OCI-LY7 (cell line): Measurements from ENCODE around the gene OR5W2. TPM values are rescaled to one million over a fixed set of nuclear protein-coding genes. Genes with fewer than 3 reads are reported as not detected.

Experiments
- Bru-seq: library from RNA; stranded (reverse); fragments of 400-500 nt; gene quantifications from one replicate; lab custom pipeline; 2021; lab: Mats Ljungman, UMichigan
- BruChase-seq, 2 experiments: library from RNA; stranded (reverse); fragments of 400-500 nt; gene quantifications; one replicate each; lab custom pipeline; 2021; lab: Mats Ljungman, UMichigan
- BruUV-seq: library from RNA; stranded (reverse); fragments of 400-500 nt; replicated peaks from 2 replicates; lab custom pipeline; 2021; lab: Mats Ljungman, UMichigan
- CTCF ChIA-PET: fragments of 300-600 bp; sonication (Branson Sonifier 250); formaldehyde crosslinking; loops from one replicate; lab custom pipeline; 2022; ENCODE audit warnings: antibody characterized with exemption; ENCODE audit not compliant: unreplicated experiment; lab: Charles Lee
- POLR2A ChIA-PET: fragments of 300-600 bp; sonication (Branson Sonifier 250); formaldehyde crosslinking; loops from one replicate; lab custom pipeline; 2022; ENCODE audit warnings: antibody characterized with exemption; lab: Charles Lee
- DNase-seq: peaks from one replicate; pipeline ENCODE4 v3.0.0-alpha.2; 2015; ENCODE audit warnings: low spot score
- H2AFZ ChIP-seq: fragments of 200-600 bp; sonication (generic), shearing (Covaris generic); 2 replicates; pipeline ENCODE4 v1.6.1; 2014; ENCODE audit warnings: mild to moderate bottlenecking, antibody characterized with exemption, low read length, moderate library complexity
- H3K27ac ChIP-seq: fragments of 200-600 bp; sonication (generic); 2 replicates; pipeline ENCODE4 v1.5.1; 2014; ENCODE audit warnings: mixed run types, low read depth, mild to moderate bottlenecking, moderate library complexity, low read length, inconsistent platforms; ENCODE audit not compliant: poor library complexity, severe bottlenecking
- H3K36me3 ChIP-seq: fragments of 200-600 bp; sonication (generic); 2 replicates; pipeline ENCODE4 v1.6.1; 2014; ENCODE audit warnings: mild to moderate bottlenecking, antibody characterized with exemption, low read length, moderate library complexity, mixed read lengths; ENCODE audit not compliant: insufficient read depth
- H3K4me1 ChIP-seq: fragments of 200-600 bp; sonication (generic); 2 replicates; pipeline ENCODE4 v1.5.1; 2014; ENCODE audit warnings: mild to moderate bottlenecking, low read length; ENCODE audit not compliant: insufficient read depth, poor library complexity, severe bottlenecking
- H3K4me2 ChIP-seq: fragments of 200-600 bp; sonication (generic); 2 replicates; pipeline ENCODE4 v1.6.1; 2014; ENCODE audit warnings: mild to moderate bottlenecking, low read length
- H3K4me3 ChIP-seq: fragments of 200-600 bp; sonication (generic); 2 replicates; pipeline ENCODE4 v1.5.1; 2014; ENCODE audit warnings: mild to moderate bottlenecking, low read depth, low read length; ENCODE audit not compliant: poor library complexity, severe bottlenecking
- H3K79me2 ChIP-seq: fragments of 200-600 bp; sonication (generic); 2 replicates; pipeline ENCODE4 v1.6.1; 2016; ENCODE audit warnings: low read depth, mild to moderate bottlenecking, low read length, moderate library complexity, mixed read lengths; ENCODE audit not compliant: insufficient read depth
- H3K9me2 ChIP-seq: fragments of 200-600 bp; sonication (generic); 2 replicates; pipeline ENCODE4 v1.6.1; 2016; ENCODE audit warnings: mild to moderate bottlenecking, low read length, mixed read lengths; ENCODE audit not compliant: insufficient read depth
- H3K9me3 ChIP-seq: fragments of 200-600 bp; sonication (generic); 2 replicates; pipeline ENCODE4 v1.6.1; 2014; ENCODE audit warnings: mild to moderate bottlenecking, mixed run types, low read length, mixed read lengths
- H4K20me1 ChIP-seq: fragments of 200-600 bp; sonication (generic); 2 replicates; pipeline ENCODE4 v1.6.1; 2014; ENCODE audit warnings: mild to moderate bottlenecking, antibody characterized with exemption, low read length, moderate library complexity, mixed read lengths; ENCODE audit not compliant: insufficient read depth
- CTCF ChIP-seq: fragments of 200-600 bp; sonication (generic); conservative IDR thresholded peaks from 2 replicates; pipeline ENCODE4 v1.5.1; 2014; ENCODE audit warnings: mild to moderate bottlenecking, antibody characterized with exemption, low read length, moderate library complexity, mixed read lengths
- EZH2phosphoT487 ChIP-seq: fragments of 200-600 bp; sonication (generic); IDR thresholded peaks from 2 replicates; pipeline ENCODE4 v1.6.1; 2018; ENCODE audit warnings: low read depth, borderline replicate concordance, mild to moderate bottlenecking, mixed run types, antibody characterized with exemption, low read length, moderate library complexity, mixed read lengths
- intact Hi-C: fragments of 100-400 bp; cut with micrococcal nuclease; formaldehyde crosslinking; loops from one replicate; pipeline ENCODE4 v1.10.0; 2022; ENCODE audit not compliant: unreplicated experiment
- long read RNA-seq: library from polyadenylated mRNA; stranded (forward); transcript quantifications from one replicate; pipeline ENCODE4 v2.0.0, GENCODE V29; 2022
- total RNA-seq, 2 experiments: library from RNA; depleted of rRNA in 1 of 2; stranded (reverse); fragments of >200 nt in 1 of 2; shearing (Covaris generic) in 1 of 2; gene quantifications; 2 replicates each; pipeline ENCODE4 v1.2.3, GENCODE V29; 2014 to 2022

The OR5W2 gene
- not detected in 2 replicates for total RNA-seq (2014; rRNA removed; shearing (Covaris generic))
- total RNA-seq (2022): not detected in 2 replicates
- Bru-seq, nascent RNA: not detected
- not detected for BruChase-seq, experiment 1, labeled RNA remaining after a 6-hour chase
- not detected for BruChase-seq, experiment 2, labeled RNA remaining after a 2-hour chase
- long read RNA-seq: 0 reads

- intact Hi-C loops: no loop called here
- Histone ChIP-seq H3K27ac (no peak within 1 kb of the TSS), H2AFZ (no peak within 1 kb of the TSS), H4K20me1 (no peaks in the 10 kb centered on the region), H3K79me2 (no peaks in the 10 kb centered on the region), H3K4me2 (no peak within 1 kb of the TSS), H3K9me2 (no peaks in the 10 kb centered on the region), H3K4me3 (no peak within 1 kb of the TSS), H3K4me1 (no peaks in the 10 kb centered on the region), H3K9me3 (no peaks in the 10 kb centered on the region), H3K36me3 (no peaks in the 10 kb centered on the region)
- no TSS peak for BruUV-seq
- ChIA-PET CTCF (no interaction called here), POLR2A (no interaction called here)
- no peak for DNase-seq
- TF ChIP-seq CTCF (no peak), EZH2phosphoT487 (no peak)
Measured at GRCh38 chr11:55914482-55914881, at the start of gene OR5W2. Gene OR5W2 (minus strand): TSS chr11:55914582. CDS start chr11:55914582, 0 bp downstream.

- intact Hi-C loops: no loop called here
- Histone ChIP-seq H3K9me2 (no peaks in the 10 kb centered on the region), H3K4me1 (no peaks in the 10 kb centered on the region), H3K79me2 (no peaks in the 10 kb centered on the region), H3K4me3 (no peak overlapping the region), H3K36me3 (no peaks in the 10 kb centered on the region), H4K20me1 (no peaks in the 10 kb centered on the region), H3K27ac (no peak overlapping the region), H2AFZ (no peak overlapping the region), H3K4me2 (no peak overlapping the region), H3K9me3 (no peaks in the 10 kb centered on the region)
- ChIA-PET CTCF (no interaction called here), POLR2A (interaction anchor here (0.6 kb wide), 1 partner anchor 22 kb away, joined by 3 read pairs; no protein-coding TSS in a partner anchor)
- no peak for DNase-seq
- no TSS peak for BruUV-seq
- no peak for TF ChIP-seq EZH2phosphoT487
- no peak for TF ChIP-seq CTCF
Measured at GRCh38 chr11:55956521-55956920, 42.1 kb upstream of the OR5W2 start.

- Histone ChIP-seq H4K20me1 (no peaks in the 10 kb centered on the region), H3K79me2 (no peaks in the 10 kb centered on the region), H3K9me3 (no peaks in the 10 kb centered on the region), H2AFZ (no peak overlapping the region), H3K27ac (no peak overlapping the region), H3K4me2 (no peak overlapping the region), H3K36me3 (no peaks in the 10 kb centered on the region), H3K4me1 (no peaks in the 10 kb centered on the region), H3K9me2 (no peaks in the 10 kb centered on the region), H3K4me3 (no peak overlapping the region)
- TF ChIP-seq EZH2phosphoT487 (no peak), CTCF (no peak)
- intact Hi-C loops: loop anchor here (10.0 kb wide), 1 partner anchor 1295 kb away; no protein-coding TSS in a partner anchor
- no TSS peak for BruUV-seq
- no peak for DNase-seq
- POLR2A ChIA-PET: no interaction called here
- CTCF ChIA-PET: no interaction called here
Measured at GRCh38 chr11:55949330-55949729, 34.9 kb upstream of the OR5W2 start.
